ENCODE data around the gene ST6GALNAC5.

ST6GALNAC5 gene

GRCh38 chr1:77047978-77048614, 180.8 kb downstream of the ST6GALNAC5 start:
- DNase-seq (ENCODE audit: low spot score) = no peak

DNA sequence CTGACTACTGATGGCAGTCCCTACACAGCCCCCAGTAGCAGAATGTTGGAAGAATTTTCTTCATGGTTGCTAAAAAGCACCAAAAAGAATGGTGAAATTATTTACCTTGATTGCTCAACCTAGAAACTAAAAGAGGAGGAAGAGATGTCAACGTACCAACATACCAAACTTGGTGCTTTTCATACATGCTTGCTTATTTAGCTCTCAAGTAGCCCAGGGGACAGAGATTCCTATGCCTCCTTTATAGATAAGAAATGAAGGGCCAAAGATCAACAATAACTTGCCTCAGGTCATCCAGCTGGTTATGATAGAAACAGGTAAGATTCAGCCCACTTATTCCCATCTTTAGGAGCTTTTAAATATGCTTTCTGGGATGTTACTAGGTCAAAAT, 181.3 kb downstream of the ST6GALNAC5 start:
- DNase-seq (ENCODE audit: low spot score) = no peak

DNA sequence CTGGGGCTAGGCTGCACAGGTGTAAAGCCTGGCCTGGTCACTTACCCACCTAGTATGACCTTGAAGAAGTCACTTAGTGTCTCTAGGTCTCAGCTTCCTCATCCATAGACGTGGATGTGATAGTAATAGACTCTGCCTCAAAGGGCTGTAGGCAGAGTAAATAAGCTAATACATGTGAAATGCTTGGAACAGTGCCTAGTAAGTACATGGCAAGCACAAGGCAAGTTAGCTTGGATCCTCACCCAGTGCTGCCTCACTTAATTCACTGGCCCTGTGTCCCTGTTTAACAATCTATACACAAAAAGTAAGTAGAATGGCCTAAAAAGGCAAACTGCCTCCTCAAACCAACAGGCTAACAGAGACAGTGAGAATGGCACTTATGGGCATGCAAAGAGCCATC, 184.1 kb downstream of the ST6GALNAC5 start:
- no peak for DNase-seq (ENCODE audit: low spot score)

DNA sequence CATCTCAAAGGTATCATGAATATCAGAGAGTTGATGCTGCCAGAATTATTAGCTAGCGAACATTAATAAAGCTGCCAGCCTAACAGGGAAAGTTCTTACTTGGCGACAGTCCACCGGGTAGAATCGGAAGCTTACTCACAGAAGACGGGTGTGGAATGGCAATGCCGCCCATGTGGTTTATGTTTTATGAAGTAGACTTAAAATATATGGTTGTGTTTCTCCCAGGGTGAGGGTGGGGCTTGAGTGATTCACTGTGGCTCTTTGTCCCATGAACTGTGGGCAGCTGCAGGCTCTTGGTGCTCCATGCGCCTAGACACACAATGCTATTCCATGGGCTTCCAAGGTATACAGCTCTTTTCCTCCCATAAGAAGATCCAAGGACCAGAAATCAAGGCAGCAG, 189.2 kb downstream of the ST6GALNAC5 start:
- DNase-seq (ENCODE audit: low spot score) = no peak

GRCh38 chr1:77057994-77058585, 190.8 kb downstream of the ST6GALNAC5 start:
- no peak for DNase-seq (ENCODE audit: low spot score)

- DNase-seq (ENCODE audit: low spot score) = no peak
Observed at GRCh38 chr1:77060000-77060399, 192.7 kb downstream of the ST6GALNAC5 start.

- DNase-seq (ENCODE audit: low spot score) = no peak
Observed at GRCh38 chr1:77061162-77061561, 193.9 kb downstream of the ST6GALNAC5 start.

DNA sequence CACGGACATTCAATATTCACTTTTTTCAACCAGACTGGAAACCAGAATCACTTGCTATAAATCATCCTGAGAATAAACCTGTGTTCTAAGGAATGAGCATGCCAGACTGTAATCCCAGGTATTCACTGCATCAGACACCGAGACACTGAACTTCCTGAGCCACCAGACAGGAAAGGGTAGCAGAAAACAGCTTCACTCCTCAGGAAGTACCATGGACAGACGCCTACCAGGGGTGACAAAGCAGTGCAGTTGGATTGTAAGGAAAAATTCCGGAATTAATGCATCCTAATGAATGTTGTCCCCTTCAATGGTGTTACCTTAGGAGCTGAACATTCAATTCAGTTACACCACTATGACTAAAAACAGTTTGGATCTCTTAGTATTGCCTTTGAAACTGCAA, 195.8 kb downstream of the ST6GALNAC5 start:
- DNase-seq (ENCODE audit: low spot score) = no peak

DNA sequence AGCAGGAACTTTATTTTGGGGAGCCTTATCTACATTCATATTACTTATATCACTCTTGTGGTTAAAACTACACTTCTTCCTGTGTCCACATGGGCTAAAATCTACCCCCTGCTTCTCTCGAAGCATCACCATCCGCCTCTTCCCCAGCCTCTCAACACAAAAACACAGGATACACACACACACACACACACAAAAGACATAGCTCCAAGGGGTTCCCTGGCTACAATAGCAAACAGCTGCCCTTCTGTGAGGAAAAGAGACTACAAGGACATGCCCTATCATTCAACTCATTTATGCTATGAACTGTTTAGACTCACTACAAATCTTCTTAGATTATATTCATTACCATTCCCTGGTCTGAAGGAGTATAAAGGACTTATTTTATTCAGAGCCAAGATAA, 197.0 kb downstream of the ST6GALNAC5 start:
- no peak for DNase-seq (ENCODE audit: low spot score)

GRCh38 chr1:77065693-77066342, 198.5 kb downstream of the ST6GALNAC5 start:
- no peak for DNase-seq (ENCODE audit: low spot score)

GRCh38 chr1:77068013-77068412, 200.7 kb downstream of the ST6GALNAC5 start:
- DNase-seq (ENCODE audit: low spot score) = no peak

GRCh38 chr1:77076759-77077158, 209.5 kb downstream of the ST6GALNAC5 start:
- DNase-seq (ENCODE audit: low spot score) = no peak

- DNase-seq (ENCODE audit: low spot score) = no peak
Observed at GRCh38 chr1:77081834-77082233, 214.6 kb downstream of the ST6GALNAC5 start.

DNA sequence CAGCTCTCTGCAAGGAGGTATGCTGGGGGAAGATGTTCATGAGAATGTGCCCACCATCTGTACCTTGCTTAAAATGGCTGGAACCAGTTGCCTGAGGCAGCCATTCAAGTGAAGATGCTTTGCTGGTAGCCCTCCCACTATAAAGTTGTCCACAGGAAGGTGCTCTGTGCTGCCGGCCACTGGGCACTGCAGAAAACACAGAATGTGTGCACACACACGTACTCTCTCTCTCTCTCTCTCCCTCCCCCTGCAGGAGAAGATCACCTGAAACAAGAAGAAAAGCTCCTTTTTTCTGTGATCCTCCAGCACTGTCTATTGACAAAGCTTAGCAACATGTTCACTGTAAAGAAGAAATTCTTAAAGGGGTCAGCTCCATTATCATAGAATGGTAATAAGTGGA, 217.2 kb downstream of the ST6GALNAC5 start:
- no peak for DNase-seq (ENCODE audit: low spot score)

DNA sequence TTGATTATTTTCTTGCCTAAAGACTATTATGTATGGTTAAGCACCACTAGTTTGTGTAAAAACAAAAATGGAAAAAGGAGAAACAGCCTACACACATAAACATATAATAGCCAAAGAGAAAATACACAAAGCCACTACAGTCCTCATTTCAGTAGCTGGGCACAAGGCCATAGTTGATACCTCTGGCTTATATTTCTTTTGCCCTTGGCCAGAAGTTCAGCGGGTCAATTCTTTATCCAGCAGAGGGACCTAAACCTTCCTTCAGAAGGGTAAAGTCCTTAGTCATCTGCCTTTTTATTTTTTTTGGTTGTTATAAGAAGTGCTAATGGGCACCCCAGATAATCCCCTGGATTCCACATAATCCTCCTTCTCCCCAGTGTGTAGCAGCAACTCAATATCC, 217.8 kb downstream of the ST6GALNAC5 start:
- no peak for DNase-seq (ENCODE audit: low spot score)

GRCh38 chr1:77089756-77090155, 222.5 kb downstream of the ST6GALNAC5 start:
- no peak for DNase-seq (ENCODE audit: low spot score)

GRCh38 chr1:77095236-77095635, 228.0 kb downstream of the ST6GALNAC5 start:
- DNase-seq (ENCODE audit: low spot score) = no peak

GRCh38 chr1:77096496-77097255, 229.4 kb downstream of the ST6GALNAC5 start:
- no peak for DNase-seq (ENCODE audit: low spot score)

GRCh38 chr1:77100875-77101274, 233.6 kb downstream of the ST6GALNAC5 start:
- no peak for DNase-seq (ENCODE audit: low spot score)

DNA sequence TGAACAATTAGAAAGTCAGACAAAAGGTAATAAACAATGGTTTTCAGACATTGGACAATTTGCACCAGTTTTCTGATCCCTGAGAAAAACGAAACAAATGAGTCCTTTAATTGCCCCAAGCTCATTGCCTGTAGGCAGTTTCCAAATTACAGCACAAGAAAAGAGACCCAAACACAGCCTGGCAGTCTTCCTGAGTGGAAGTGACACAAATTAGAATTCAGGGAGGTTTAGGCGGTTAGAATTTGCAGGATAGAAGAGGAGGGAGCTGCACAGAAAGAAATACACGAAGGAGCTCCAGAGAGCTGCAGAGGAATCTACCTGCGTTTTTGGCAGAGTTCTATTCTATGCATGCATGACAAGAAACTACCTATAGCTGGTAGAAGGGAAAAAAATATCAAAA, 236.2 kb downstream of the ST6GALNAC5 start:
- DNase-seq (ENCODE audit: low spot score) = no peak

GRCh38 chr1:77104672-77105071, 237.4 kb downstream of the ST6GALNAC5 start:
- DNase-seq (ENCODE audit: low spot score) = no peak
